Nephron progenitor cell (in vitro differentiated cells): Measurements from ENCODE around the gene PTPRCAP.
A peak's percentile ranks its signal among the peaks of the same experiment; 100 is the strongest.

Experiments
- DNase-seq: peaks from one replicate; pipeline ENCODE4 v3.0.0; 2021
- H3K27ac Mint-ChIP-seq: 2 replicates; pipeline ENCODE4 v1.8.0; 2021; ENCODE audit warnings: mild to moderate bottlenecking, moderate library complexity, mixed read lengths
- H3K27me3 Mint-ChIP-seq: 2 replicates; pipeline ENCODE4 v1.8.0; 2021; ENCODE audit warnings: mild to moderate bottlenecking, low read depth, mixed read lengths; ENCODE audit not compliant: poor library complexity
- H3K36me3 Mint-ChIP-seq: 2 replicates; pipeline ENCODE4 v1.8.0; 2021; ENCODE audit warnings: low read depth, mixed read lengths
- H3K4me1 Mint-ChIP-seq: 2 replicates; pipeline ENCODE4 v1.8.0; 2021; ENCODE audit warnings: mixed read lengths
- H3K4me3 Mint-ChIP-seq: 2 replicates; pipeline ENCODE4 v1.8.0; 2021; ENCODE audit warnings: mild to moderate bottlenecking, moderate library complexity, mixed read lengths
- H3K9me3 Mint-ChIP-seq: 2 replicates; pipeline ENCODE4 v1.8.0; 2021; ENCODE audit warnings: mild to moderate bottlenecking, moderate library complexity, mixed read lengths
- CTCF ChIP-seq: fragments of 200-600 bp; sonication (generic); IDR thresholded peaks from 2 replicates; pipeline ENCODE4 v1.5.0; 2021; ENCODE audit warnings: antibody characterized with exemption

The PTPRCAP gene

GRCh38 chr11:67422891-67423290, 14.6 kb downstream of the PTPRCAP start:
- no peak for DNase-seq
- no peak overlapping the region for H3K27ac Mint-ChIP-seq
- no peaks in the 10 kb centered on the region for H3K36me3 Mint-ChIP-seq
- H3K4me3 Mint-ChIP-seq, result no peak overlapping the region
- peaks cover 15% of the 10 kb centered on the region for H3K27me3 Mint-ChIP-seq
- H3K4me1 Mint-ChIP-seq, result peaks cover 19% of the 10 kb centered on the region
- no peaks in the 10 kb centered on the region for H3K9me3 Mint-ChIP-seq
- TF ChIP-seq CTCF, result no peak

- H3K4me3 Mint-ChIP-seq, result peak overlapping the region; percentile 67
- H3K9me3 Mint-ChIP-seq, result no peaks in the 10 kb centered on the region
- peaks cover 19% of the 10 kb centered on the region for H3K4me1 Mint-ChIP-seq
- TF ChIP-seq CTCF, result no peak
- H3K27ac Mint-ChIP-seq, result no peak overlapping the region
- H3K36me3 Mint-ChIP-seq, result no peaks in the 10 kb centered on the region
- no peak for DNase-seq
- H3K27me3 Mint-ChIP-seq, result peaks cover 23% of the 10 kb centered on the region
These were observed 16.0 kb downstream of the PTPRCAP start for GRCh38 chr11:67421430-67422031.

DNA sequence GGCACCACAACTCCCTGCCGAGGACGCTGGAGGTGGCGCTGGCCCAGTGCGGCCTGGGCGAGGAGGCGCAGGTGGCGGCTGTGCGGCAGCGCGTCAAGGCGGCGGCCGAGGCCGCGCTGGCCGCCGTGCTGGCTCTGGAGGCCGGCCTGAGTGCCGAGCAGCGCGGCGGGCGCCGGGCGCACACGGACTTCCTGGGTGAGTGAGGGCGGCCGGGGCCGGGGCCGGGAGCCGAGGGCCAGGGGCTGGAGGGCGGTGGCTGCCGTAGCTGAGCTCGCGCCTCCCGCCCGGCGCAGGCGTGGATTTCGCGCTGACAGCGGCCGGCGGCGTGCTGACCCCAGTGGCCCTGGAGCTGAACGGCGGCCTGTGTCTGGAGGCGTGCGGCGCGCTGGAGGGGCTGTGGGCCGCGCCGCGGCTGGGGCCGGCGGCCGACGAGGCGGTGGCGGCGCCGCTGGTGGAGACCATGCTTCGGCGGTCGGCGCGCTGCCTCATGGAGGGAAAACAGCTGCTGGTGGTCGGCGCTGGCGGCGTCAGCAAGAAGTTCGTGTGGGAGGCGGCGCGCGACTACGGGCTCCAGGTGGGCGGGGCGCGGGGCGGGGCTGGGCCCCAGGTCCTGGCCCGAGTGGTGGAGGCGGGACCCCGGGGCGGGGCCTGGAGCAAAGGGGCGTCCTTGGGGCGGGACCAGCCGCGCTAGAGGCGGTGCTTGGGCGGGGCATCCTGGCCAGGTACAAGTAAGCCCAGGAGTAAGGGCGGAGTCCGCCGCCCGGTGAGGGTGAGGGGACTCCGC, 16.6 kb downstream of the PTPRCAP start:
- H3K9me3 Mint-ChIP-seq, result no peaks in the 10 kb centered on the region
- peaks cover 25% of the 10 kb centered on the region for H3K4me1 Mint-ChIP-seq
- DNase-seq, result peak; percentile 99
- H3K36me3 Mint-ChIP-seq, result no peaks in the 10 kb centered on the region
- H3K27ac Mint-ChIP-seq, result no peak overlapping the region
- no peak for TF ChIP-seq CTCF
- peaks cover 29% of the 10 kb centered on the region for H3K27me3 Mint-ChIP-seq
- H3K4me3 Mint-ChIP-seq, result peak overlapping the region; percentile 67

DNA sequence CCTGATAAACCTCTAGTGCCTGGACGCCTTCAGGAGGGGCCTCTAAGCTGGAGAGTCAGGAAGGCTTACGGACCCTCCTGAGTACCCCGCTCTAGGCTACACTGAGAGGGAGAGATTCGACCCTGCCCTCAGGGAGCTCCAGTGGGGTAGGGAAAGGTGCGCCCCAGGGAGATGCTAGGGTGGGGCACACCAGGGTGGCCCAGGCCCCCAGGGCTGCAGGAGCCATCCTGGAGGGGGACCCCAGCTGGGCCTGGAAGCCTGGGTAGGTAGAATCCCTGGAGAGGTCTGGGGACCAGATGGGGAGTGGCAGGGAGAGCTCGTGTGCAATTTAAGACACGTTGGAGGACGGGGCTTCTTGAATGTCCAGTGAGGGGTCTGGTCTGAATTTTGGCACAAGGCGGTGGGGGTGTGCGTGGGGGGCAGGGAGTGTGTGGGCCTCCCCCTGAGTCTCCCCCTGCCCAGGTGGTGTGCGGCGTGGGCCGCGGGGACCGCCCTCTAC, 17.3 kb downstream of the PTPRCAP start:
- TF ChIP-seq CTCF, result no peak
- peaks cover 29% of the 10 kb centered on the region for H3K27me3 Mint-ChIP-seq
- no peak for DNase-seq
- H3K9me3 Mint-ChIP-seq, result no peaks in the 10 kb centered on the region
- H3K36me3 Mint-ChIP-seq, result no peaks in the 10 kb centered on the region
- peaks cover 25% of the 10 kb centered on the region for H3K4me1 Mint-ChIP-seq
- H3K27ac Mint-ChIP-seq, result no peak overlapping the region
- peak overlapping the region; percentile 78 for H3K4me3 Mint-ChIP-seq

GRCh38 chr11:67419325-67420049, 18.0 kb downstream of the PTPRCAP start:
- TF ChIP-seq CTCF, result no peak
- H3K36me3 Mint-ChIP-seq, result no peaks in the 10 kb centered on the region
- H3K27me3 Mint-ChIP-seq, result peaks cover 36% of the 10 kb centered on the region
- no peak overlapping the region for H3K27ac Mint-ChIP-seq
- DNase-seq, result no peak
- peaks cover 25% of the 10 kb centered on the region for H3K4me1 Mint-ChIP-seq
- H3K9me3 Mint-ChIP-seq, result no peaks in the 10 kb centered on the region
- peak overlapping the region; percentile 78 for H3K4me3 Mint-ChIP-seq
